Measurements from ENCODE around the gene FUT7. TPM values are rescaled to one million over a fixed set of nuclear protein-coding genes. Genes with fewer than 3 reads are reported as not detected.
A peak's percentile ranks its signal among the peaks of the same experiment; 100 is the strongest.
"Not testable (repeated sequence)": the region's sequence is repeated elsewhere in the genome, so short reads cannot be mapped to it uniquely, and the experiment has no call there.

Gene FUT7
- total RNA-seq, 2 experiments from 2014 or later, result 0.39 to 0.62 TPM

DNA sequence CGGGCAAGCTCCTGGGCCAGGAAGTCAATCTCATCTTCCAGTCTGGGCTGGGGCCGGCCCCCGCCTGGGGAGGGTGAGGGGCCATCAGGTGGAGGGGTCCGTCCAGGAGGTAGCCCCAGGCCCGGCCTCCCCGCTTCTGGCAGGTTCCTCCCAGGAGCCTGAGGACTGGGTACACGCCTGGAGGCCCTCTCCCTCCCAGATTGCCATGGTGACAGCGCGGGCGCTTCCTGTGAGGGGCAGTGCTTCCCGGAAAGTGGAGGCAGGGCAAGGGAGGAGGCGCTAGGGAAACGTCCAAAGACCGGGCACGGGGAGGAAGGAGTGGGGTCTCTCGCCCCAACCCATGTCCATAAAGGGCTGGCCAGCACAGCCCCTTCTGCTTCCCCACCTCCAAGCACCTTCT lies 9.2 kb upstream of the FUT7 start:
- no peak for DNase-seq
- Mint-ChIP-seq H3K4me3 (no peak overlapping the region), H3K36me3 (no peaks in the 10 kb centered on the region), H3K4me1 (peaks cover 8% of the 10 kb centered on the region), H3K27me3 (peaks cover 7% of the 10 kb centered on the region), H3K27ac (no peak overlapping the region), H3K9me3 (no peaks in the 10 kb centered on the region)
- POLR2A ChIA-PET, result no interaction called here
- no peak for ATAC-seq (ENCODE audit: low read depth)

DNA sequence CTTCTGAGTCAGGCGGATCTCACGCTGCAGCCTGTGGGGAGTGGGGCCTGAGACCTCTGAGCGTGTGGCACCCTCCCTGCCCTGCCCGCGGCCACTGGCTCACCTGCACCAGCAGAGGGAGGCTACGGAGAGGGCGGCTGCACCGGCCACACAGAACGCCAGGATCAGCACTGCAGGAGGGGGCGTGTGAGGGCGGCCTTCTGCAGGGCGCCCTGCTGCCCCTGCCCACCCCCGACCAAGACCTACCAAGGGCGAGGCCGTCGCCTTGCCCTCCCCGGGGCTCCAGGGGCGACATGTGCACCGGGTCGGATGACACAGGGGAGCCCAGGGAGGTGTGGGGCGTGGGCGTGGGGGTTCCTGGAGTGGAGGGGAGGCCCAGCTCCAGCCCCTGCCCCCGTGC lies 8.7 kb upstream of the FUT7 start:
- Mint-ChIP-seq H3K27ac (no peak overlapping the region), H3K36me3 (no peaks in the 10 kb centered on the region), H3K27me3 (peaks cover 7% of the 10 kb centered on the region), H3K9me3 (no peaks in the 10 kb centered on the region), H3K4me3 (no peak overlapping the region), H3K4me1 (peaks cover 8% of the 10 kb centered on the region)
- POLR2A ChIA-PET, result no interaction called here
- ATAC-seq (ENCODE audit: low read depth), result no peak
- no peak for DNase-seq

- POLR2A ChIA-PET, result no interaction called here
Measured at GRCh38 chr9:137039611-137040366, 7.9 kb upstream of the FUT7 start.

GRCh38 chr9:137038916-137039315 lies 7.0 kb upstream of the FUT7 start:
- ATAC-seq (ENCODE audit: low read depth), result no peak
- H3K36me3 Mint-ChIP-seq, result no peaks in the 10 kb centered on the region
- peaks cover 1% of the 10 kb centered on the region for H3K27me3 Mint-ChIP-seq
- peaks cover 5% of the 10 kb centered on the region for H3K4me1 Mint-ChIP-seq
- no peak overlapping the region for H3K27ac Mint-ChIP-seq
- no peak for DNase-seq
- no peaks in the 10 kb centered on the region for H3K9me3 Mint-ChIP-seq
- no peak overlapping the region for H3K4me3 Mint-ChIP-seq
- POLR2A ChIA-PET, result interaction anchor here (1.0 kb wide), 1 partner anchor 10 kb away, joined by 3 read pairs; no protein-coding TSS in a partner anchor

More at GRCh38 chr9:137039611-137040366, 7.9 kb upstream of the FUT7 start:
- Mint-ChIP-seq H3K27me3 (peaks cover 3% of the 10 kb centered on the region), H3K36me3 (no peaks in the 10 kb centered on the region), H3K27ac (no peak overlapping the region), H3K4me1 (peaks cover 6% of the 10 kb centered on the region), H3K9me3 (no peaks in the 10 kb centered on the region), H3K4me3 (no peak overlapping the region)
- ATAC-seq (ENCODE audit: low read depth) (no peak), DNase-seq (no peak)

- H3K9me3 Mint-ChIP-seq, result no peaks in the 10 kb centered on the region
- POLR2A ChIA-PET, result interaction anchor here (1.3 kb wide), 1 partner anchor 21 kb away, joined by 3 read pairs; no protein-coding TSS in a partner anchor
- DNase-seq (no peak), ATAC-seq (ENCODE audit: low read depth) (no peak)
- H3K4me1 Mint-ChIP-seq, result peaks cover 8% of the 10 kb centered on the region
- no peak overlapping the region for H3K27ac Mint-ChIP-seq
- no peaks in the 10 kb centered on the region for H3K27me3 Mint-ChIP-seq
- H3K4me3 Mint-ChIP-seq, result no peak overlapping the region
- H3K36me3 Mint-ChIP-seq, result no peaks in the 10 kb centered on the region
Measured at GRCh38 chr9:137037483-137037882, 5.6 kb upstream of the FUT7 start.

DNA sequence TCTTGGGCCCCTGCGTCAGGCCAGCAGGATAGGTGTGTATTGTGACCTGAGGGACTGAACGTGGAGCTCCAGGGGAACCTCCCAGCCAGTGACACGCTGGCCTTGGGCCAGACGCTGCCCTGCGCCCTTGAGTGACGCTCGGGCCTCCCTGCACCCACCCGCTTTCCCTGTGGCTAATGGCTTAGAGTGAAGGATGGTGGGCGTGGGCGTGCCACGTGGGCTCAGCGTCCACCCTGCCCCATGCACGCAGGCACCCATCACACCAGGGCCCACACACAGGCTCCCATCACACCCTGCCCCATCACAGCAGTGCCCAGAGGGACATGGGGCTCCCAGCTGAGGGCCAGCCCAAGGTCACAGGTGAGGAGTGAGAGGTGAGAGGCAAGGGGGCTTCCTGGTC lies 5.1 kb upstream of the FUT7 start:
- ATAC-seq (ENCODE audit: low read depth), result no peak
- no peak for DNase-seq
- H3K27me3 Mint-ChIP-seq, result no peaks in the 10 kb centered on the region
- no peaks in the 10 kb centered on the region for H3K9me3 Mint-ChIP-seq
- peaks cover 9% of the 10 kb centered on the region for H3K4me1 Mint-ChIP-seq
- H3K36me3 Mint-ChIP-seq, result no peaks in the 10 kb centered on the region
- POLR2A ChIA-PET, result interaction anchor here (0.6 to 1.3 kb wide), 3 partner anchors 9 to 89 kb away, joined by 3 to 4 read pairs (median 3); no protein-coding TSS in a partner anchor
- no peak overlapping the region for H3K4me3 Mint-ChIP-seq
- H3K27ac Mint-ChIP-seq, result no peak overlapping the region

DNA sequence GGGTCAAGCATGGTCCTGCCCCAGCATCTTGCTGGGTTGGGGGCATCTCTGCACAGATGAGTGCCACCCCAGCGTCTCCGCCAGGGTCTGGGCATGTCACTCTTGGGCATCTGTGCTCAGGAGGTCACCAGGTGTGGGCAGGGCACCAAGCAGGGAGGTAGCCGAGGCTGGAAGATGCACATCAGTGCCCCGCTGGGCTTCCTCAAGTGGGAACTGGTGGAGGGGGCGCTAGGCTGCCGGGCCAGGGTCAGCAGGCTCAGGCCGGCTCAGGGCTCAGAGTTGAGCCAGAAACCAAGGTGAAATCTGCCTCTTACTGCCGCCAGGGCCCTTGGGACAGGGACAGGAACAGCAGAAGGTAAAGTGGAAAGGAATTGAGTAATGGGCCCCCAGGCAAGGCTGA lies 4.0 kb upstream of the FUT7 start:
- POLR2A ChIA-PET, result interaction anchor here (0.7 to 2.4 kb wide), 4 partner anchors 34 to 154 kb away, joined by 3 to 15 read pairs (median 6); partner anchors contain the start of gene SAPCD2
- ATAC-seq (ENCODE audit: low read depth), result no peak
- H3K27ac Mint-ChIP-seq, result no peak overlapping the region

GRCh38 chr9:137035507-137035834 lies 3.6 kb upstream of the FUT7 start:
- no peaks in the 10 kb centered on the region for H3K9me3 Mint-ChIP-seq
- H3K36me3 Mint-ChIP-seq, result no peaks in the 10 kb centered on the region
- no peaks in the 10 kb centered on the region for H3K27me3 Mint-ChIP-seq
- H3K4me3 Mint-ChIP-seq, result no peak overlapping the region
- H3K4me1 Mint-ChIP-seq, result peaks cover 18% of the 10 kb centered on the region
- POLR2A ChIA-PET, result interaction anchor here (0.7 to 2.4 kb wide), 17 partner anchors 9 to 247 kb away, joined by 3 to 15 read pairs (median 4); partner anchors contain the start of genes CLIC3, FBXW5 and SAPCD2
- no peak for ATAC-seq (ENCODE audit: low read depth)
- peak overlapping the region; percentile 79 for H3K27ac Mint-ChIP-seq
- DNase-seq, result no peak

More for the DNA sequence above, 4.0 kb upstream of the FUT7 start:
- Mint-ChIP-seq H3K36me3 (no peaks in the 10 kb centered on the region), H3K4me1 (peaks cover 13% of the 10 kb centered on the region), H3K9me3 (no peaks in the 10 kb centered on the region), H3K4me3 (no peak overlapping the region), H3K27me3 (no peaks in the 10 kb centered on the region)
- no peak for DNase-seq

GRCh38 chr9:137034709-137035506 lies 3.0 kb upstream of the FUT7 start:
- H3K9me3 Mint-ChIP-seq, result no peaks in the 10 kb centered on the region
- H3K27ac Mint-ChIP-seq, result peak overlapping the region; percentile 79
- H3K4me3 Mint-ChIP-seq, result peak overlapping the region; percentile 55
- no peaks in the 10 kb centered on the region for H3K36me3 Mint-ChIP-seq
- DNase-seq (peak; percentile 92), ATAC-seq (ENCODE audit: low read depth) (peak; percentile 87)
- H3K4me1 Mint-ChIP-seq, result peaks cover 20% of the 10 kb centered on the region
- POLR2A ChIA-PET, result interaction anchor here (0.7 to 2.4 kb wide), 17 partner anchors 8 to 246 kb away, joined by 3 to 15 read pairs (median 4); partner anchors contain the start of genes CLIC3, FBXW5 and SAPCD2
- no peaks in the 10 kb centered on the region for H3K27me3 Mint-ChIP-seq

- Mint-ChIP-seq H3K9me3 (no peaks in the 10 kb centered on the region), H3K4me1 (peaks cover 25% of the 10 kb centered on the region)
Measured at GRCh38 chr9:137034039-137034708, 2.3 kb upstream of the FUT7 start.

DNA sequence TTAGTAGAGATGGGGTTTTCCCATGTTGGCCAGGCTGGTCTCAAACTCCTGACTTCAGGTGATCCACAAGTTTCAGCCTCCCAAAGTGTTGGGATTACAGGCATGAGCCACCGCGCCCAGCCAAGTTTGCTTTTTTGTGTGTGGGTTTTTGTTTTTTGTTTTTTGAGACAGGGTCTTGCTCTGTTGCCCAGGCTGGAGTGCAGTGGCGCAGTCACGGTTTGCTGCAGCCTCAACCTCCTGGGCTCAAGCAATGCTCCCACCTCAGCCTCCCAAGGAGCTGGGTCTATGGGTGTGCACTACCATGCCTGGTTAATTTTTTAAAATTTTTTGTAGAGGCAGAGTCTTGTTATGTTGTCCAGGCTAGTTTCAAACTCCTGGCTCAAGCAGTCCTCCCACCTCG lies 1.6 kb upstream of the FUT7 start:
- not testable (repeated sequence) for H3K27me3 Mint-ChIP-seq; ATAC-seq (ENCODE audit: low read depth); H3K4me3 Mint-ChIP-seq; H3K27ac Mint-ChIP-seq; H3K9me3 Mint-ChIP-seq; DNase-seq; H3K36me3 Mint-ChIP-seq
- peaks cover 27% of the 10 kb centered on the region for H3K4me1 Mint-ChIP-seq
- POLR2A ChIA-PET, result interaction anchor here (0.6 to 2.4 kb wide), 2 partner anchors 19 to 86 kb away, joined by 3 to 15 read pairs; no protein-coding TSS in a partner anchor

More at GRCh38 chr9:137034039-137034708, 2.3 kb upstream of the FUT7 start:
- no peaks in the 10 kb centered on the region for H3K36me3 Mint-ChIP-seq
- H3K4me3 Mint-ChIP-seq, result peak overlapping the region; percentile 55
- no peaks in the 10 kb centered on the region for H3K27me3 Mint-ChIP-seq
- POLR2A ChIA-PET, result interaction anchor here (0.9 to 2.4 kb wide), 13 partner anchors 13 to 244 kb away, joined by 3 to 15 read pairs (median 4); partner anchors contain the start of genes CLIC3 and FBXW5
- peak overlapping the region; percentile 79 for H3K27ac Mint-ChIP-seq
- no peak for DNase-seq
- ATAC-seq (ENCODE audit: low read depth), result peak; percentile 2

- Mint-ChIP-seq H3K4me1 (peaks cover 27% of the 10 kb centered on the region), H3K27ac (no peak overlapping the region), H3K36me3 (no peaks in the 10 kb centered on the region), H3K4me3 (no peak overlapping the region), H3K9me3 (no peaks in the 10 kb centered on the region), H3K27me3 (no peaks in the 10 kb centered on the region)
- POLR2A ChIA-PET, result no interaction called here
- DNase-seq (no peak), ATAC-seq (ENCODE audit: low read depth) (no peak)
Measured at GRCh38 chr9:137032858-137033257, 970 bp upstream of the FUT7 start.

Data from activated naive CD8-positive, alpha-beta T cell treated with anti-CD3 and anti-CD28 coated beads, Interleukin-2, amount 10 ng/mL, durations not matched to agents 7 days and 5 days (primary cell).